HEK293 (cell line): ENCODE results near the gene MAP7.

Experiments used
- CTCF ChIA-PET: fragments of 350-600 bp; formaldehyde crosslinking; extraction: SDS; loops from one replicate; lab custom pipeline; 2021; ENCODE audit warnings: antibody characterized with exemption; lab: Yijun Ruan, JAX
- POLR2A ChIA-PET: fragments of 300-600 bp; formaldehyde crosslinking; extraction: SDS; loops from one replicate; lab custom pipeline; 2020; ENCODE audit warnings: antibody characterized with exemption, inconsistent platforms; lab: Yijun Ruan, JAX
- H3K27ac ChIP-seq: fragments of 200-500 bp; sonication (Bioruptor generic); 2 replicates; pipeline ENCODE4 v1.5.1; 2014; ENCODE audit warnings: low read depth, low read length, control low read depth, inconsistent platforms; ENCODE audit errors: extremely low read depth
- H3K36me3 ChIP-seq, 2 experiments: fragments of 200-500 bp in 1 of 2; sonication (Bioruptor generic) in 1 of 2; 1 replicate in 1 of 2; 2 replicates in 1 of 2; pipeline ENCODE4 v1.5.1; 2014 to 2017; ENCODE audit warnings: inconsistent platforms in 2 of 2, low read length in 2 of 2; ENCODE audit not compliant: control insufficient read depth in 2 of 2, insufficient read depth in 1 of 2
- H3K4me1 ChIP-seq: fragments of 200-500 bp; sonication (Bioruptor generic); 2 replicates; pipeline ENCODE4 v1.5.1; 2014; ENCODE audit warnings: mild to moderate bottlenecking, low read length, inconsistent platforms; ENCODE audit not compliant: control insufficient read depth, insufficient read depth
- H3K4me3 ChIP-seq: 2 replicates; pipeline ENCODE4 v1.5.1; 2011; ENCODE audit warnings: low read depth, mild to moderate bottlenecking, control low read depth, low read length, moderate library complexity
- H3K9me3 ChIP-seq: fragments of 200-500 bp; sonication (Bioruptor generic); 2 replicates; pipeline ENCODE4 v1.5.1; 2014; ENCODE audit warnings: low read depth, low read length, inconsistent platforms; ENCODE audit not compliant: control insufficient read depth, insufficient read depth
- BCL11B ChIP-seq: fragments of 450-650 bp; formaldehyde crosslinking; IDR thresholded peaks from 2 replicates; pipeline ENCODE4 v1.5.1; 2016; ENCODE audit warnings: low read depth, missing biosample characterization, missing genetic modification characterization
- EGR2 ChIP-seq: fragments of 450-650 bp; formaldehyde crosslinking; IDR thresholded peaks from 2 replicates; pipeline ENCODE4 v1.5.1; 2016; ENCODE audit warnings: low read depth, missing biosample characterization, missing genetic modification characterization
- GLI4 ChIP-seq: fragments of 450-650 bp; formaldehyde crosslinking; IDR thresholded peaks from 2 replicates; pipeline ENCODE4 v1.5.1; 2016; ENCODE audit warnings: missing biosample characterization, missing genetic modification characterization
- KLF1 ChIP-seq: fragments of 450-650 bp; formaldehyde crosslinking; IDR thresholded peaks from 2 replicates; pipeline ENCODE4 v1.5.1; 2016; ENCODE audit warnings: missing biosample characterization, missing genetic modification characterization
- KLF8 ChIP-seq: fragments of 450-650 bp; formaldehyde crosslinking; IDR thresholded peaks from 2 replicates; pipeline ENCODE4 v1.5.1; 2016; ENCODE audit warnings: missing biosample characterization, missing genetic modification characterization
- SP3 ChIP-seq: fragments of 450-650 bp; formaldehyde crosslinking; IDR thresholded peaks from 2 replicates; pipeline ENCODE4 v1.5.1; 2016; ENCODE audit warnings: missing biosample characterization, missing genetic modification characterization
- SP7 ChIP-seq: fragments of 450-650 bp; formaldehyde crosslinking; IDR thresholded peaks from 2 replicates; pipeline ENCODE4 v1.5.1; 2016; ENCODE audit warnings: missing biosample characterization, missing genetic modification characterization
- TSHZ1 ChIP-seq: fragments of 450-650 bp; formaldehyde crosslinking; IDR thresholded peaks from 2 replicates; pipeline ENCODE4 v1.5.1; 2016; ENCODE audit warnings: missing biosample characterization, missing genetic modification characterization, borderline replicate concordance
- ZBTB21 ChIP-seq: fragments of 450-650 bp; formaldehyde crosslinking; IDR thresholded peaks from 2 replicates; pipeline ENCODE4 v1.5.1; 2017; ENCODE audit warnings: missing biosample characterization, missing genetic modification characterization
- ZNF155 ChIP-seq: fragments of 450-650 bp; formaldehyde crosslinking; IDR thresholded peaks from 2 replicates; pipeline ENCODE4 v1.5.1; 2016; ENCODE audit warnings: missing biosample characterization, missing genetic modification characterization
- ZNF223 ChIP-seq: fragments of 450-650 bp; formaldehyde crosslinking; IDR thresholded peaks from 2 replicates; pipeline ENCODE4 v1.5.1; 2016; ENCODE audit warnings: missing biosample characterization, missing genetic modification characterization
- ZNF239 ChIP-seq: fragments of 450-650 bp; formaldehyde crosslinking; IDR thresholded peaks from 2 replicates; pipeline ENCODE4 v1.5.1; 2016; ENCODE audit warnings: missing biosample characterization, missing genetic modification characterization
- ZNF433 ChIP-seq: fragments of 450-650 bp; formaldehyde crosslinking; IDR thresholded peaks from 2 replicates; pipeline ENCODE4 v1.5.1; 2016; ENCODE audit warnings: missing biosample characterization, missing genetic modification characterization, low read depth
- ZNF473 ChIP-seq: fragments of 450-650 bp; formaldehyde crosslinking; IDR thresholded peaks from 2 replicates; pipeline ENCODE4 v1.5.1; 2017; ENCODE audit warnings: missing biosample characterization, missing genetic modification characterization
- ZNF629 ChIP-seq: fragments of 450-650 bp; formaldehyde crosslinking; IDR thresholded peaks from 2 replicates; pipeline ENCODE4 v1.5.1; 2017; ENCODE audit warnings: missing biosample characterization, missing genetic modification characterization
- ZNF791 ChIP-seq: fragments of 450-650 bp; formaldehyde crosslinking; IDR thresholded peaks from 2 replicates; pipeline ENCODE4 v1.5.1; 2016; ENCODE audit warnings: missing biosample characterization, missing genetic modification characterization
- ZNF830 ChIP-seq: fragments of 450-650 bp; IDR thresholded peaks from 2 replicates; pipeline ENCODE4 v1.5.0; 2018; ENCODE audit warnings: missing biosample characterization, missing genetic modification characterization, low read depth, mild to moderate bottlenecking, moderate library complexity
- TF ChIP-seq, protein P1 (sequence below): fragments of 450-650 bp; formaldehyde crosslinking; IDR thresholded peaks from 2 replicates; pipeline ENCODE4 v1.5.1; 2016; ENCODE audit warnings: missing biosample characterization, missing genetic modification characterization
- TF ChIP-seq, protein P2 (sequence below): fragments of 450-650 bp; formaldehyde crosslinking; IDR thresholded peaks from 2 replicates; pipeline ENCODE4 v1.5.1; 2017; ENCODE audit warnings: missing biosample characterization, missing genetic modification characterization
- TF ChIP-seq, protein P3 (sequence below): fragments of 450-650 bp; formaldehyde crosslinking; IDR thresholded peaks from 2 replicates; pipeline ENCODE4 v1.5.1; 2016; ENCODE audit warnings: missing biosample characterization, missing genetic modification characterization
- TF ChIP-seq, protein P4 (sequence below): fragments of 450-650 bp; formaldehyde crosslinking; IDR thresholded peaks from 2 replicates; pipeline ENCODE4 v1.5.1; 2016; ENCODE audit warnings: missing biosample characterization, missing genetic modification characterization
- TF ChIP-seq, protein P5 (sequence below): fragments of 450-650 bp; formaldehyde crosslinking; IDR thresholded peaks from 2 replicates; pipeline ENCODE4 v1.5.1; 2016; ENCODE audit warnings: missing biosample characterization, missing genetic modification characterization

Gene MAP7

DNA sequence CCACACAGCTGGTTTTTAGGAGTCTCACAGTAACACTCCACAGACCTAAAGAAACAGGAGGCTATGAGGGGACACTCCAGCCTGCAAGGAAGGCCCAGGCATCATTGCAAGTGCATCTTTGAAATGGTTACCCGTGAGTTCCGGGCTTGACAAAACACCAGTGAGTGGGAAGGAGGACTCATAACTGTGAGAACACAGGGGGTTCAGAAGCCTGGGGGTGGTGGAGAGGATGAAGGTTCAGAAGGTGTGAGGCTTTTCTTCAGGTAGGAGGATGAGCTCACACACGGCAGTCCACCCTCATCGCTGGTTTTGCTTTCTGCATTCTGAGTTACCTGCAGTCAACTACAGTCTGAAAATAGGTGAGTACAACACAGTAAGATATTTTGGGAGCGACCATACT, 39.9 kb downstream of the MAP7 start:
- Histone ChIP-seq H3K36me3 (no peaks in the 10 kb centered on the region; a peak in 1 of 3 replicates), H3K4me3 (no peak overlapping the region)
- TF ChIP-seq ZNF830 (tag by site-specific recombination) (no peak), ZNF791 (tag by site-specific recombination) (no peak), ZNF473 (no peak), ZNF239 (tag by site-specific recombination) (no peak), ZNF223 (no peak), ZNF433 (tag by site-specific recombination) (no peak), KLF1 (no peak), ZNF629 (tag by site-specific recombination) (no peak), EGR2 (tag by site-specific recombination) (no peak), ZNF155 (tag by site-specific recombination) (no peak), GLI4 (no peak)
- TF ChIP-seq, protein P1, sequence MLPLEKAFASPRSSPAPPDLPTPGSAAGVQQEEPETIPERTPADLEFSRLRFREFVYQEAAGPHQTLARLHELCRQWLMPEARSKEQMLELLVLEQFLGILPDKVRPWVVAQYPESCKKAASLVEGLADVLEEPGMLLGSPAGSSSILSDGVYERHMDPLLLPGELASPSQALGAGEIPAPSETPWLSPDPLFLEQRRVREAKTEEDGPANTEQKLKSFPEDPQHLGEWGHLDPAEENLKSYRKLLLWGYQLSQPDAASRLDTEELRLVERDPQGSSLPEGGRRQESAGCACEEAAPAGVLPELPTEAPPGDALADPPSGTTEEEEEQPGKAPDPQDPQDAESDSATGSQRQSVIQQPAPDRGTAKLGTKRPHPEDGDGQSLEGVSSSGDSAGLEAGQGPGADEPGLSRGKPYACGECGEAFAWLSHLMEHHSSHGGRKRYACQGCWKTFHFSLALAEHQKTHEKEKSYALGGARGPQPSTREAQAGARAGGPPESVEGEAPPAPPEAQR (tag by site-specific recombination) = no peak
- TF ChIP-seq, protein P2, sequence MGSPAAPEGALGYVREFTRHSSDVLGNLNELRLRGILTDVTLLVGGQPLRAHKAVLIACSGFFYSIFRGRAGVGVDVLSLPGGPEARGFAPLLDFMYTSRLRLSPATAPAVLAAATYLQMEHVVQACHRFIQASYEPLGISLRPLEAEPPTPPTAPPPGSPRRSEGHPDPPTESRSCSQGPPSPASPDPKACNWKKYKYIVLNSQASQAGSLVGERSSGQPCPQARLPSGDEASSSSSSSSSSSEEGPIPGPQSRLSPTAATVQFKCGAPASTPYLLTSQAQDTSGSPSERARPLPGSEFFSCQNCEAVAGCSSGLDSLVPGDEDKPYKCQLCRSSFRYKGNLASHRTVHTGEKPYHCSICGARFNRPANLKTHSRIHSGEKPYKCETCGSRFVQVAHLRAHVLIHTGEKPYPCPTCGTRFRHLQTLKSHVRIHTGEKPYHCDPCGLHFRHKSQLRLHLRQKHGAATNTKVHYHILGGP (tag by site-specific recombination) = no peak
- TF ChIP-seq, all 188 proteins: peak for 0
- H3K27ac ChIP-seq = no peak overlapping the region
- H3K4me1 ChIP-seq = peaks cover 9% of the 10 kb centered on the region
- H3K9me3 ChIP-seq = no peaks in the 10 kb centered on the region
- POLR2A ChIA-PET = no interaction called here
- CTCF ChIA-PET = interaction anchor here (0.5 to 1.2 kb wide), 4 partner anchors 34 to 103 kb away, joined by 3 to 4 read pairs (median 3); no protein-coding TSS in a partner anchor

GRCh38 chr6:136508725-136509392, 41.4 kb downstream of the MAP7 start:
- no peaks in the 10 kb centered on the region; a peak in 1 of 3 replicates for H3K36me3 ChIP-seq
- H3K9me3 ChIP-seq = no peaks in the 10 kb centered on the region
- CTCF ChIA-PET = interaction anchor here (0.6 kb wide), 1 partner anchor 80 kb away, joined by 3 read pairs; no protein-coding TSS in a partner anchor
- peaks cover 9% of the 10 kb centered on the region for H3K4me1 ChIP-seq
- no peak overlapping the region for H3K4me3 ChIP-seq
- POLR2A ChIA-PET = no interaction called here
- no peak overlapping the region for H3K27ac ChIP-seq
- TF ChIP-seq SP7 (tag by site-specific recombination) (peak; percentile 60), BCL11B (no peak), SP3 (tag by site-specific recombination) (0 out of 2 replicates have a peak, but pooled peaks have one; percentile 27), TSHZ1 (tag by site-specific recombination) (no peak), ZBTB21 (tag by site-specific recombination) (no peak), KLF8 (no peak), ZNF629 (tag by site-specific recombination) (peak; percentile 46; the same call in 1 of the 2 replicates)
- TF ChIP-seq, protein P3, sequence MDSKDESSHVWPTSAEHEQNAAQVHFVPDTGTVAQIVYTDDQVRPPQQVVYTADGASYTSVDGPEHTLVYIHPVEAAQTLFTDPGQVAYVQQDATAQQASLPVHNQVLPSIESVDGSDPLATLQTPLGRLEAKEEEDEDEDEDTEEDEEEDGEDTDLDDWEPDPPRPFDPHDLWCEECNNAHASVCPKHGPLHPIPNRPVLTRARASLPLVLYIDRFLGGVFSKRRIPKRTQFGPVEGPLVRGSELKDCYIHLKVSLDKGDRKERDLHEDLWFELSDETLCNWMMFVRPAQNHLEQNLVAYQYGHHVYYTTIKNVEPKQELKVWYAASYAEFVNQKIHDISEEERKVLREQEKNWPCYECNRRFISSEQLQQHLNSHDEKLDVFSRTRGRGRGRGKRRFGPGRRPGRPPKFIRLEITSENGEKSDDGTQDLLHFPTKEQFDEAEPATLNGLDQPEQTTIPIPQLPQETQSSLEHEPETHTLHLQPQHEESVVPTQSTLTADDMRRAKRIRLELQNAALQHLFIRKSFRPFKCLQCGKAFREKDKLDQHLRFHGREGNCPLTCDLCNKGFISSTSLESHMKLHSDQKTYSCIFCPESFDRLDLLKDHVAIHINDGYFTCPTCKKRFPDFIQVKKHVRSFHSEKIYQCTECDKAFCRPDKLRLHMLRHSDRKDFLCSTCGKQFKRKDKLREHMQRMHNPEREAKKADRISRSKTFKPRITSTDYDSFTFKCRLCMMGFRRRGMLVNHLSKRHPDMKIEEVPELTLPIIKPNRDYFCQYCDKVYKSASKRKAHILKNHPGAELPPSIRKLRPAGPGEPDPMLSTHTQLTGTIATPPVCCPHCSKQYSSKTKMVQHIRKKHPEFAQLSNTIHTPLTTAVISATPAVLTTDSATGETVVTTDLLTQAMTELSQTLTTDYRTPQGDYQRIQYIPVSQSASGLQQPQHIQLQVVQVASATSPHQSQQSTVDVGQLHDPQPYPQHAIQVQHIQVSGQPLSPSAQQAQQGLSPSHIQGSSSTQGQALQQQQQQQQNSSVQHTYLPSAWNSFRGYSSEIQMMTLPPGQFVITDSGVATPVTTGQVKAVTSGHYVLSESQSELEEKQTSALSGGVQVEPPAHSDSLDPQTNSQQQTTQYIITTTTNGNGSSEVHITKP (tag by site-specific recombination) = peak; percentile 75
- TF ChIP-seq, protein P4, sequence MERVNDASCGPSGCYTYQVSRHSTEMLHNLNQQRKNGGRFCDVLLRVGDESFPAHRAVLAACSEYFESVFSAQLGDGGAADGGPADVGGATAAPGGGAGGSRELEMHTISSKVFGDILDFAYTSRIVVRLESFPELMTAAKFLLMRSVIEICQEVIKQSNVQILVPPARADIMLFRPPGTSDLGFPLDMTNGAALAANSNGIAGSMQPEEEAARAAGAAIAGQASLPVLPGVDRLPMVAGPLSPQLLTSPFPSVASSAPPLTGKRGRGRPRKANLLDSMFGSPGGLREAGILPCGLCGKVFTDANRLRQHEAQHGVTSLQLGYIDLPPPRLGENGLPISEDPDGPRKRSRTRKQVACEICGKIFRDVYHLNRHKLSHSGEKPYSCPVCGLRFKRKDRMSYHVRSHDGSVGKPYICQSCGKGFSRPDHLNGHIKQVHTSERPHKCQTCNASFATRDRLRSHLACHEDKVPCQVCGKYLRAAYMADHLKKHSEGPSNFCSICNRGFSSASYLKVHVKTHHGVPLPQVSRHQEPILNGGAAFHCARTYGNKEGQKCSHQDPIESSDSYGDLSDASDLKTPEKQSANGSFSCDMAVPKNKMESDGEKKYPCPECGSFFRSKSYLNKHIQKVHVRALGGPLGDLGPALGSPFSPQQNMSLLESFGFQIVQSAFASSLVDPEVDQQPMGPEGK (tag by site-specific recombination) = no peak
- TF ChIP-seq, protein P5, sequence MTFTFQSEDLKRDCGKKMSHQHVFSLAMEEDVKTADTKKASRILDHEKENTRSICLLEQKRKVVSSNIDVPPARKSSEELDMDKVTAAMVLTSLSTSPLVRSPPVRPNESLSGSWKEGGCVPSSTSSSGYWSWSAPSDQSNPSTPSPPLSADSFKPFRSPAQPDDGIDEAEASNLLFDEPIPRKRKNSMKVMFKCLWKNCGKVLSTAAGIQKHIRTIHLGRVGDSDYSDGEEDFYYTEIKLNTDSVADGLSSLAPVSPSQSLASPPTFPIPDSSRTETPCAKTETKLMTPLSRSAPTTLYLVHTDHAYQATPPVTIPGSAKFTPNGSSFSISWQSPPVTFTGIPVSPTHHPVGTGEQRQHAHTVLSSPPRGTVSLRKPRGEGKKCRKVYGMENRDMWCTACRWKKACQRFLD (tag by site-specific recombination) = no peak
